GM12874 (cell line): ENCODE results near the gene LINC01488.

Experiments
- TF ChIP-seq, protein P1 (sequence below): IDR thresholded peaks from 2 replicates; pipeline ENCODE4 v1.5.1; 2011; ENCODE audit warnings: low read depth, mild to moderate bottlenecking, control low read depth, low read length, moderate library complexity; ENCODE audit not compliant: insufficient read depth

Gene LINC01488

DNA sequence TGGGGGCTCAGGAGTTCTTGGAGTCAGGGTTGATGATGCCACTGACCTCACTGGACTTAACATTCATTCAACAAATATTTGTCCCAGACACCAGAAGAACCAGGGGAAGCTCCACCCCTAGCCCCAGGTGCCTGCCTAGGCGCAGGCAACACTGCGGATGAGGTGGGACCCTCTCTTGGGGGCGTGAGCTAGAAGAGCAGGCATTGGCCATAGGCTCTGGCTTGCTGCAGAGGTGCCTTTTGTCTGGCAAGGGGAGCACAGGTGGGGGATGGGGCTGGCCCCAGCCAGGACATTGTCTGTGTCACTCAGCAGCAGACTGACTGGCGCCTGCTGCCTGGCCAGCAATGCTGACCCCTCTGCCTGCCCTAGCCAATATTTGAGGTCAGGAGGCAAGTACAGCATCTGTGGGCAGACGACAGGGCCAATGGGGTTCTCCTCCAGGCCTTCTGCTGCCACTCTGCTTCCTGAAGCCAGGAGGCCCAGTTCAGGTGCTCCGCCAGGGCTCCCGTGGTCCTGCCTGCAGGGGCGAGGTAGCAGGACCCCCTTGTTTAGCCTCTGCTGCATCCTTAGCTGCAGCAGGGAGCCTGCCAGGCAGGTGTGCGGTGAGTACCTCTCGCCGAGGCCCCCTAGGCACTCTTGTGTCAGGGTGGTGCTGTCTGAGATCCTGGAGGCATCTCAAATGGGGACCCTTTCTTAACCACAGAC is 4.0 kb downstream of the LINC01488 start:
- TF ChIP-seq, protein P1, sequence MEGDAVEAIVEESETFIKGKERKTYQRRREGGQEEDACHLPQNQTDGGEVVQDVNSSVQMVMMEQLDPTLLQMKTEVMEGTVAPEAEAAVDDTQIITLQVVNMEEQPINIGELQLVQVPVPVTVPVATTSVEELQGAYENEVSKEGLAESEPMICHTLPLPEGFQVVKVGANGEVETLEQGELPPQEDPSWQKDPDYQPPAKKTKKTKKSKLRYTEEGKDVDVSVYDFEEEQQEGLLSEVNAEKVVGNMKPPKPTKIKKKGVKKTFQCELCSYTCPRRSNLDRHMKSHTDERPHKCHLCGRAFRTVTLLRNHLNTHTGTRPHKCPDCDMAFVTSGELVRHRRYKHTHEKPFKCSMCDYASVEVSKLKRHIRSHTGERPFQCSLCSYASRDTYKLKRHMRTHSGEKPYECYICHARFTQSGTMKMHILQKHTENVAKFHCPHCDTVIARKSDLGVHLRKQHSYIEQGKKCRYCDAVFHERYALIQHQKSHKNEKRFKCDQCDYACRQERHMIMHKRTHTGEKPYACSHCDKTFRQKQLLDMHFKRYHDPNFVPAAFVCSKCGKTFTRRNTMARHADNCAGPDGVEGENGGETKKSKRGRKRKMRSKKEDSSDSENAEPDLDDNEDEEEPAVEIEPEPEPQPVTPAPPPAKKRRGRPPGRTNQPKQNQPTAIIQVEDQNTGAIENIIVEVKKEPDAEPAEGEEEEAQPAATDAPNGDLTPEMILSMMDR = no peak

DNA sequence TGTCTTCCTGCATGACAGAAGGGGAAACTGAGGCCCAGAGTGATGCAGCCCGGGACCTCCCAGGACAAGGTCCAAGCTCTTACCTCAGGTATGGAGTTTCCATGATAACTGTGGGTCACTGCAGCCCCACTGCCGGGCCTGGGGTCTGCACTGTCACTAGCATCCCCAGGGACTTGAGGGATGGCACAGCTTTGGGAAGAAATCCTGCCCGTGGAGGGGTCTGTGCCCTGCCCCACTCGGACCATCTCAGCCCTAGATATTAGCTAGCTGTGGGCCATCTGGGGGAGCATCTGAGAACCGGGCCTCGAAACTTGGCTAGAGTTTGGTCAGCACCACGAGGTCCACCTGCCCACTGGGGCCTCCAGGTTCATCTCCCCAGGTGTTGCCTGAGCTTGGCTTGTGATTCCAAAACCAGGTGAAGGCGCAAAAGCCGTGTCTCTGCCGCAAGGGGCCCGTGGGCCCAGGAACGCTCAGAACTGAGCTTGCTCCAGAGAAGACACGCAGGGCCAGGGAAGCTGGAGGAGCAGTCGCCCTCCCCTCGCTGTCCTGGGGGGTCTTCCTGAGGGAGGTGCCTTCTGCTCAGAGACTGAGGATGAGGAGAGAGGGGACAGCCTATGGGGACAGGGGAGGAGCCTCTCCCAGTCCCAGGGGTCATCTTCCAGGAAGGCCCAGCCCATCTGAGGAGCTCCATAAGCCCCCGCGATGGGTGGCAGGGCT is 4.8 kb downstream of the LINC01488 start:
- TF ChIP-seq, protein P1 = no peak

DNA sequence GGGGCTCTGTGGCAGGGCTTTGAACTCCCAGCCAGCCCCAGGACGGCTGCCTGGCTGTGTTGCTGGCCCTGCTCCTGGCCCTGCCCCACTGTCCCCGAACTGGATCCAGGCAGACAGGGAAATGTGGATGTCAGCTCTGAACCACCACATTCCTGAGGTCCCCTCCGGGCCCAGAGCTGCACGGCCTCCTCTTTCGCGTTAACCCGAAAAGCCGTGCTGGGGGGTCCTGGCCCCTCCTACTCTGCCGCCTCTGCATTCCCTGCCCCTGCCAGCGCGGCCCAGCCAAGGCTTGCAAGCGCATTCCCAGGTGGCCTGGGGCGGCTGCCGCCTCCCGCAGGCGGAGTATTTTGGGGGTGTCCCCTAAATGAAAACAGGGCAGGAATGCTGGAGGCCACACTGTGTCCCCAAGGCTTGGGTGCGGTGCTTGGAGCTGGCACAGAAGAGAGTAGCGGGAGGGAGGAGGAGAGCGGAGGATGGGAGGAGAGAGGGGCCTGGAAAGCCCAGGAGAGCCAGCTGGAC is 5.4 kb downstream of the LINC01488 start:
- TF ChIP-seq, protein P1 = no peak

DNA sequence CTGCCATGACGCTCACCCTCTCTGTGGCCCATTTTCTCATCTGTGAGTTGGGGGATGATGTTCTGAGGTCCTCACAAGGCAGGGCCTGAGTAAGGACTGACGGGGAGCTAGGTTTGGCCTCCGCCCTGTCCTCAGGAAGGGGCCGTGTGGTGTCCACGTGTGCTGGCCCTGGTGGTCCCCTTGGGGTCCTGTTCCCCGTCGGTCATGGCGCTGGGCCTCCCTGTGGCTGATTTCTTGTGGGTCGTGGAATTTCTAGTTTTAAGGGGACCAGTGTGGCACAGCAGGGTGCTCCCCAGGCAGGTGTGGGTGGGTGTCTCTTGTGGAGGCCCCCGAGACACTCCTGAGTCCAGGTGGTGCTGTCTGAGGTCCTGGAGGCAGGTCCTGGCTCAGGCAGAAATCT is 5.9 kb downstream of the LINC01488 start:
- TF ChIP-seq, protein P1 = no peak

DNA sequence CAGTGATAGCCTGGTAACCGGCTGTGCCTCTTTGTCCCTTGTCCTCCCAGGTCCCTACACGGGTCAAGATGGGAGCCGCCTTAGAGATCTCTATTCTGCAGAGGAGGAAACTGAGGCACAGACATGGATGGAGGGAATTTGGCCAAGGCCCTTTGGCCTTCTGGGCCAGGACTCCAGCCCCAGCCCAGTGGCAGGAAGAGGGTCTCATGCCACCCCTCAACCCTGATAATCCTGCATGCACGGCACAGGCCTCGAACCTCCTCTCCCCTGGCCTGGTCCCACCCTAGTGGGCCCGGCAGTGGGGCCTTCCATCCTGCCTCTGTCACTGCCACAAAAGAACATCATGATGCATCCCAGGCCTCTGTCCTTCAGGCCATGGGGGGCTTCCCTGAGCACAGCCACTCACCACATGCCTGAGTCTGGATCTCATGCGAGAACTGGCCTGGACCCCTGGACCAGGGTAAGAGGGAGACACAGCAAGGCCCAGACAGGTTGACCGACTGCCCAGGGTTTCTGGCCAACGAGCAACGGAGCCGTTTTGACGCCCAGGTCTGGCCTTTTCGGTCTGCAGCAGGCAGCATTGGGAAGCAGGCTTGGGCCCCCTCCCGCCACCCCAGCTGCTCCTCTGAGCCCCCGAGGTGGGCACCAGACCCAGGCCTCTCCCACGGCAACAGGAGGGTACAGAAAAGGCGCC is 6.5 kb downstream of the LINC01488 start:
- TF ChIP-seq, protein P1 = no peak

DNA sequence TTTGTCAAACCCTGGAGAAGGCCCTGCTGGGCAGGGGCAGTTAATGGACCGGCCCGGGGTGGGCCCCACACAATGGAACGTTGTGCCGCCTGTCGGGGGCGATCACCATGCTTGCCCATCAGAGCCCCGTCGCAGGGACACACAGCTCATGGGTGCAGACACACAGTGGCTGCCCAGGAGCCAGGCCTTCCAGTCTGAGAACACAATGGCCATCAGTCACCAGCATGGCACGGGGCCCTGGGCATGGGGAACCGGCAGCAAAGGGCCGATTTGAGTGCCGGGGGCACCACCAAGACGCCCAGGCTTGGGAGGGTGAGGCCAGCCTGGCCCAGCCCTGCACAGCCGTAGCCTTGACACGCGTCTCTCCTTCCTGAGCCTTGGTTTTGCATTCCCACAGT is 7.1 kb downstream of the LINC01488 start:
- TF ChIP-seq, protein P1 = no peak

DNA sequence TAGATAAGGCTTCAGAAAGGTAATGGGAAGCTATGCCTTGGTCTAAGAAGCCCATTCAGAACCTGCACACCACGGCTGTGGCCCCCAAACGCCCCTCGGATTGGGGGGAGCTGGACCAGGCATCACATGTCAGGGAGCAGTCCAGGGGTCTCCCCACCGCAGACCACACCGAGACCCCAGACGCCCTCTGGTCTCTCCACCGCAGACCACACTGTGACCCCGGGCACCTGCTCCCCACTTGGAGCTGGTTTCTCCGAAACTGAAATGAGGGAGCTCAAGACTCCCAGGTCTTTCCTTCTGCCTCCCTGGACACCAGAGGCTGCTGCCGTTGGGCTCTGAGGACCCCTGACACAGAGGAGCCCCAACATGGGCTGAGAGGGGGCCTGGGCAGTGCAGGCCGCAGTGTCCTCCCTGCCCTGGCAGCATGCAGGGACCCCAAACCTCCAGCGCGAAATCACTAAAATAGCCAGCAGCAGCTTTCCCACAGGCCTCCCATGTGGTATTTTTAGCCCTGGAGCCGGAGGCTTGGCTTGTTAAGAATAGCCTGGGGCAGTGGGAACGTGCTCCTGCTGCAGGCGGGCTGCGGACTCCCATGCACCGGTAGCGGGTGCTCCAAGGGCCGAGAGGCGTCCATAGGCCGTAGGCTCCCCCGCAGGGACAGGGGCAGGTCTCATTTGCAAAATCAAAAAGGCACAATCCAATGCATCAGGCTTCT is 7.7 kb downstream of the LINC01488 start:
- TF ChIP-seq, protein P1 = no peak
